CD4-positive, CD25-positive, alpha-beta regulatory T cell (primary cell): Measurements from ENCODE around the gene CREB5. TPM values are rescaled to one million over a fixed set of nuclear protein-coding genes. Genes with fewer than 3 reads are reported as not detected.

ENCODE experiments used
- ATAC-seq, 2 donors: fragments of 150-1000 bp; cut with Tn5 transposase; one replicate each; pipeline ENCODE4 v1.10.0; 2021; ENCODE audit warnings: low read depth in 2 of 2, moderate number of reproducible peaks in 2 of 2, moderate library complexity in 1 of 2
- DNase-seq, 3 donors: peaks; one replicate each; pipeline versions ENCODE4 v3.0.0 to v3.0.0-alpha.2; 2012 to 2022; ENCODE audit warnings: mixed read lengths in 1 of 3
- H3K27ac ChIP-seq: one replicate; pipeline ENCODE4 v1.7.0; 2013; ENCODE audit warnings: mild to moderate bottlenecking, low read length; ENCODE audit not compliant: insufficient read depth, poor library complexity, severe bottlenecking
- H3K27me3 ChIP-seq: one replicate; pipeline ENCODE4 v1.7.0; 2013; ENCODE audit warnings: low read length; ENCODE audit not compliant: control insufficient read depth, insufficient read depth
- H3K36me3 ChIP-seq: one replicate; pipeline ENCODE4 v1.7.0; 2013; ENCODE audit warnings: mild to moderate bottlenecking, low read length, moderate library complexity; ENCODE audit not compliant: control insufficient read depth, insufficient read depth
- H3K4me1 ChIP-seq: 2 replicates; pipeline ENCODE4 v1.7.0; 2013; ENCODE audit warnings: mild to moderate bottlenecking, low read length; ENCODE audit not compliant: insufficient read depth, control insufficient read depth, poor library complexity, severe bottlenecking
- H3K4me3 ChIP-seq: one replicate; pipeline ENCODE4 v1.7.0; 2013; ENCODE audit warnings: low read depth, mild to moderate bottlenecking, low read length, moderate library complexity
- H3K9me3 ChIP-seq, 2 experiments: 1 replicate in 1 of 2; 2 replicates in 1 of 2; pipeline ENCODE4 v1.7.0; 2013; ENCODE audit warnings: low read length in 2 of 2, mild to moderate bottlenecking in 1 of 2, moderate library complexity in 1 of 2; ENCODE audit not compliant: control insufficient read depth in 2 of 2
- H3K27ac Mint-ChIP-seq, 3 donors: one replicate each; pipeline ENCODE4 v1.8.0; 2020 to 2022; ENCODE audit warnings: mild to moderate bottlenecking in 3 of 3, mixed read lengths in 3 of 3, moderate library complexity in 2 of 3
- H3K27me3 Mint-ChIP-seq: one replicate; pipeline ENCODE4 v1.8.0; 2022; ENCODE audit warnings: mild to moderate bottlenecking, mixed read lengths
- H3K36me3 Mint-ChIP-seq: one replicate; pipeline ENCODE4 v1.8.0; 2020; ENCODE audit warnings: mixed read lengths
- H3K4me1 Mint-ChIP-seq, 4 donors: one replicate each; pipeline ENCODE4 v1.8.0; 2020 to 2022; ENCODE audit warnings: mixed read lengths in 4 of 4, mild to moderate bottlenecking in 1 of 4
- H3K4me3 Mint-ChIP-seq, 4 donors: one replicate each; pipeline ENCODE4 v1.8.0; 2020 to 2022; ENCODE audit warnings: mild to moderate bottlenecking in 4 of 4, mixed read lengths in 4 of 4, moderate library complexity in 3 of 4
- H3K9me3 Mint-ChIP-seq, 7 donors: one replicate each; pipeline ENCODE4 v1.8.0; 2020 to 2022; ENCODE audit warnings: mixed read lengths in 7 of 7, mild to moderate bottlenecking in 3 of 7, moderate library complexity in 2 of 7
- polyA plus RNA-seq, 4 donors: library from polyadenylated mRNA; unstranded; fragments of 300-500 nt; fragmentation: Illumina TruSeq; gene quantifications; one replicate each; pipeline ENCODE4 v1.2.3, GENCODE V29; 2021
- total RNA-seq: library from RNA; stranded (reverse); gene quantifications from one replicate; pipeline ENCODE4 v1.2.3, GENCODE V29; 2022

Gene CREB5
- total and polyA plus RNA-seq, 5 donors from 2014 or later = 1.3 TPM; not detected in 4

- no peaks in the 10 kb centered on the region for H3K4me1 Mint-ChIP-seq
- no peaks in the 10 kb centered on the region for H3K36me3 Mint-ChIP-seq
- H3K4me3 Mint-ChIP-seq = no peak overlapping the region
- ATAC-seq = no peak
- H3K27ac Mint-ChIP-seq = no peak overlapping the region
- no peak for DNase-seq
- Histone ChIP-seq H3K4me3 (no peak overlapping the region), H3K36me3 (no peaks in the 10 kb centered on the region), H3K27ac (no peak overlapping the region), H3K9me3 (no peaks in the 10 kb centered on the region), H3K27me3 (peaks cover 2% of the 10 kb centered on the region), H3K4me1 (no peaks in the 10 kb centered on the region)
- peaks cover 24% of the 10 kb centered on the region for H3K27me3 Mint-ChIP-seq
- H3K9me3 Mint-ChIP-seq = peaks cover 0 to 2% (median 0%) of the 10 kb centered on the region in 7 donors
Measured at GRCh38 chr7:28627896-28628295, 215.6 kb downstream of the CREB5 start.

- H3K9me3 ChIP-seq = no peaks in the 10 kb centered on the region
- peaks cover 24% of the 10 kb centered on the region for H3K27me3 Mint-ChIP-seq
- H3K4me3 Mint-ChIP-seq = no peak overlapping the region
- no peak for ATAC-seq
- H3K4me1 Mint-ChIP-seq = no peaks in the 10 kb centered on the region
- H3K36me3 Mint-ChIP-seq = no peaks in the 10 kb centered on the region
- H3K27ac ChIP-seq = no peak overlapping the region
- no peaks in the 10 kb centered on the region for H3K4me1 ChIP-seq
- no peak overlapping the region for H3K27ac Mint-ChIP-seq
- DNase-seq = no peak
- H3K27me3 ChIP-seq = peaks cover 2% of the 10 kb centered on the region
- H3K4me3 ChIP-seq = no peak overlapping the region
- H3K9me3 Mint-ChIP-seq = peaks cover 0 to 2% (median 0%) of the 10 kb centered on the region in 7 donors
- H3K36me3 ChIP-seq = no peaks in the 10 kb centered on the region
Measured at GRCh38 chr7:28629216-28629842, 217.0 kb downstream of the CREB5 start.

- no peak overlapping the region for H3K4me3 Mint-ChIP-seq
- H3K4me1 Mint-ChIP-seq = no peaks in the 10 kb centered on the region
- DNase-seq = no peak
- Histone ChIP-seq H3K4me3 (no peak overlapping the region), H3K27me3 (peaks cover 2% of the 10 kb centered on the region), H3K36me3 (no peaks in the 10 kb centered on the region), H3K9me3 (no peaks in the 10 kb centered on the region), H3K27ac (no peak overlapping the region), H3K4me1 (no peaks in the 10 kb centered on the region)
- no peaks in the 10 kb centered on the region for H3K36me3 Mint-ChIP-seq
- H3K9me3 Mint-ChIP-seq = peaks cover 0 to 2% (median 0%) of the 10 kb centered on the region in 7 donors
- H3K27ac Mint-ChIP-seq = no peak overlapping the region
- ATAC-seq = no peak
- peaks cover 24% of the 10 kb centered on the region for H3K27me3 Mint-ChIP-seq
Measured at GRCh38 chr7:28630350-28630749, 218.0 kb downstream of the CREB5 start.

- Mint-ChIP-seq H3K9me3 (peaks cover 0 to 2% (median 0%) of the 10 kb centered on the region in 7 donors), H3K36me3 (no peaks in the 10 kb centered on the region), H3K4me1 (no peaks in the 10 kb centered on the region), H3K27ac (no peak overlapping the region), H3K27me3 (peaks cover 13% of the 10 kb centered on the region), H3K4me3 (no peak overlapping the region)
- H3K4me1 ChIP-seq = no peaks in the 10 kb centered on the region
- DNase-seq (no peak), ATAC-seq (no peak)
- no peak overlapping the region for H3K4me3 ChIP-seq
- no peaks in the 10 kb centered on the region for H3K36me3 ChIP-seq
- H3K9me3 ChIP-seq = no peaks in the 10 kb centered on the region
- H3K27me3 ChIP-seq = peaks cover 2% of the 10 kb centered on the region
- H3K27ac ChIP-seq = no peak overlapping the region
Measured at GRCh38 chr7:28631995-28632394, 219.7 kb downstream of the CREB5 start.

- H3K36me3 ChIP-seq = no peaks in the 10 kb centered on the region
- no peaks in the 10 kb centered on the region for H3K27me3 ChIP-seq
- H3K9me3 ChIP-seq = no peaks in the 10 kb centered on the region
- no peak overlapping the region for H3K27ac ChIP-seq
- Mint-ChIP-seq H3K9me3 (peaks cover 0 to 4% (median 0%) of the 10 kb centered on the region in 7 donors), H3K4me3 (no peak overlapping the region), H3K4me1 (no peaks in the 10 kb centered on the region), H3K27ac (no peak overlapping the region), H3K27me3 (peaks cover 7% of the 10 kb centered on the region), H3K36me3 (no peaks in the 10 kb centered on the region)
- DNase-seq = no peak
- no peak for ATAC-seq
- H3K4me3 ChIP-seq = no peak overlapping the region
- no peaks in the 10 kb centered on the region for H3K4me1 ChIP-seq
Measured at GRCh38 chr7:28638914-28639313, 226.6 kb downstream of the CREB5 start.

- no peak overlapping the region for H3K4me3 ChIP-seq
- Mint-ChIP-seq H3K27me3 (peaks cover 7% of the 10 kb centered on the region), H3K4me3 (no peak overlapping the region), H3K27ac (no peak overlapping the region), H3K4me1 (no peaks in the 10 kb centered on the region), H3K36me3 (no peaks in the 10 kb centered on the region), H3K9me3 (peaks cover 0 to 4% (median 0%) of the 10 kb centered on the region in 7 donors)
- H3K4me1 ChIP-seq = no peaks in the 10 kb centered on the region
- no peaks in the 10 kb centered on the region for H3K9me3 ChIP-seq
- no peaks in the 10 kb centered on the region for H3K27me3 ChIP-seq
- no peaks in the 10 kb centered on the region for H3K36me3 ChIP-seq
- no peak for DNase-seq
- H3K27ac ChIP-seq = no peak overlapping the region
- ATAC-seq = no peak
Measured at GRCh38 chr7:28640001-28640400, 227.7 kb downstream of the CREB5 start.

GRCh38 chr7:28641752-28642545 is 229.6 kb downstream of the CREB5 start:
- no peak for ATAC-seq
- Histone ChIP-seq H3K4me1 (no peaks in the 10 kb centered on the region), H3K27ac (no peak overlapping the region), H3K9me3 (no peaks in the 10 kb centered on the region), H3K4me3 (no peak overlapping the region), H3K36me3 (no peaks in the 10 kb centered on the region), H3K27me3 (no peaks in the 10 kb centered on the region)
- Mint-ChIP-seq H3K4me1 (no peaks in the 10 kb centered on the region), H3K4me3 (no peak overlapping the region), H3K36me3 (no peaks in the 10 kb centered on the region), H3K27ac (no peak overlapping the region), H3K27me3 (peaks cover 7% of the 10 kb centered on the region), H3K9me3 (peaks cover 0 to 4% (median 0%) of the 10 kb centered on the region in 7 donors)
- no peak for DNase-seq

- no peak overlapping the region for H3K27ac Mint-ChIP-seq
- Histone ChIP-seq H3K9me3 (no peaks in the 10 kb centered on the region), H3K27me3 (no peaks in the 10 kb centered on the region), H3K27ac (no peak overlapping the region), H3K4me1 (no peaks in the 10 kb centered on the region), H3K4me3 (no peak overlapping the region), H3K36me3 (no peaks in the 10 kb centered on the region)
- no peaks in the 10 kb centered on the region for H3K36me3 Mint-ChIP-seq
- no peak overlapping the region for H3K4me3 Mint-ChIP-seq
- H3K4me1 Mint-ChIP-seq = no peaks in the 10 kb centered on the region
- ATAC-seq = no peak
- DNase-seq = no peak
- H3K9me3 Mint-ChIP-seq = peaks cover 0 to 4% (median 0%) of the 10 kb centered on the region in 7 donors
- no peaks in the 10 kb centered on the region for H3K27me3 Mint-ChIP-seq
Measured at GRCh38 chr7:28643188-28643569, 230.9 kb downstream of the CREB5 start.
